Measurements from ENCODE around the gene ANKRD31.
A peak's percentile ranks its signal among the peaks of the same experiment; 100 is the strongest.
"Not testable (repeated sequence)": the region's sequence is repeated elsewhere in the genome, so short reads cannot be mapped to it uniquely, and the experiment has no call there.

Gene ANKRD31

GRCh38 chr5:75095956-75096355, 140.7 kb downstream of the ANKRD31 start:
- not testable (repeated sequence) for ATAC-seq
- TF ChIP-seq ISL1 (CRISPR knock-in tag; IDR thresholded peaks at IDR 0.05): peak; percentile 65; the same call in 1 of the 2 replicates

GRCh38 chr5:75091597-75091996, 145.1 kb downstream of the ANKRD31 start:
- no peak for TF ChIP-seq ESRRG (CRISPR knock-in tag; IDR thresholded peaks at IDR 0.05)
- no peak for TF ChIP-seq TSHZ2 (CRISPR knock-in tag; IDR thresholded peaks at IDR 0.05)
- no peak for TF ChIP-seq PATZ1 (CRISPR knock-in tag; IDR thresholded peaks at IDR 0.05; ENCODE audit: borderline replicate concordance)
- TF ChIP-seq CSRNP3 (CRISPR knock-in tag; IDR thresholded peaks at IDR 0.05): no peak
- TF ChIP-seq BACH2 (CRISPR knock-in tag; IDR thresholded peaks at IDR 0.05; ENCODE audit: borderline replicate concordance): no peak
- TF ChIP-seq PPARA (CRISPR knock-in tag; IDR thresholded peaks at IDR 0.05; ENCODE audit: borderline replicate concordance): no peak
- TF ChIP-seq ARNTL (CRISPR knock-in tag; IDR thresholded peaks at IDR 0.05; ENCODE audit: borderline replicate concordance, low read depth): no peak
- TF ChIP-seq CSDC2 (CRISPR knock-in tag; IDR thresholded peaks at IDR 0.05): no peak
- TF ChIP-seq CREB5 (CRISPR knock-in tag; IDR thresholded peaks at IDR 0.05; ENCODE audit: low read depth): no peak
- TF ChIP-seq ZNF565 (CRISPR knock-in tag; conservative IDR thresholded peaks at IDR 0.05; ENCODE audit: low read depth): no peak
- no peak for TF ChIP-seq GLIS3 (CRISPR knock-in tag; IDR thresholded peaks at IDR 0.05)
- TF ChIP-seq POU6F1 (CRISPR knock-in tag; IDR thresholded peaks at IDR 0.05; ENCODE audit: borderline replicate concordance, low read depth): no peak
- no peak for TF ChIP-seq ZC3H10 (CRISPR knock-in tag; IDR thresholded peaks at IDR 0.05)
- no peak for ATAC-seq

GRCh38 chr5:75089662-75090061, 147.0 kb downstream of the ANKRD31 start:
- no peak for ATAC-seq

More at GRCh38 chr5:75089662-75090061, 147.0 kb downstream of the ANKRD31 start:
- TF ChIP-seq ARNTL (CRISPR knock-in tag; IDR thresholded peaks at IDR 0.05; ENCODE audit: borderline replicate concordance, low read depth): no peak
- no peak for TF ChIP-seq ZFP3 (CRISPR knock-in tag; IDR thresholded peaks at IDR 0.05)
- no peak for TF ChIP-seq CSRNP3 (CRISPR knock-in tag; IDR thresholded peaks at IDR 0.05)
- TF ChIP-seq PPARA (CRISPR knock-in tag; IDR thresholded peaks at IDR 0.05; ENCODE audit: borderline replicate concordance): no peak
- TF ChIP-seq RARB (CRISPR knock-in tag; IDR thresholded peaks at IDR 0.05): no peak
- TF ChIP-seq ZFP30 (CRISPR knock-in tag; IDR thresholded peaks at IDR 0.05): no peak
